SK-N-SH (cell line): ENCODE data around the gene SRSF7. TPM values are rescaled to one million over a fixed set of nuclear protein-coding genes. Genes with fewer than 3 reads are reported as not detected.

Experiments
- CTCF ChIA-PET: fragments of 300-600, 350-600 bp; formaldehyde crosslinking; extraction: SDS; loops from one replicate; lab custom pipeline; 2021; lab: Yijun Ruan, JAX
- POLR2A ChIA-PET: fragments of 350-600 bp; sonication (Branson Sonifier 250); formaldehyde crosslinking; extraction: SDS; loops from one replicate; lab custom pipeline; 2020; ENCODE audit warnings: antibody characterized with exemption, inconsistent platforms; lab: Yijun Ruan, JAX
- DNase-seq: peaks from one replicate; pipeline ENCODE4 v3.0.0; 2012
- H2AFZ ChIP-seq: fragments of 200-600 bp; sonication (generic); 2 replicates; pipeline ENCODE4 v1.8.1; 2016; ENCODE audit warnings: antibody characterized with exemption, mild to moderate bottlenecking, low read depth
- H3F3A ChIP-seq: fragments of 200-600 bp; sonication (generic); replicated peaks from 2 replicates; pipeline ENCODE3; 2016; ENCODE audit warnings: antibody characterized with exemption, mild to moderate bottlenecking; ENCODE audit not compliant: insufficient read depth
- H3K27ac ChIP-seq, 2 experiments: fragments of 200-500 bp in 1 of 2; fragments of 200-600 bp in 1 of 2; sonication (Bioruptor generic) in 1 of 2; sonication (generic), shearing (Covaris generic) in 1 of 2; 2 replicates each; pipeline versions ENCODE4 v1.5.1 to v1.6.1; 2014 to 2016; ENCODE audit warnings: low read depth in 2 of 2, inconsistent platforms in 1 of 2, low read length in 1 of 2, mild to moderate bottlenecking in 1 of 2, mixed read lengths in 1 of 2
- H3K27me3 ChIP-seq: fragments of 200-600 bp; sonication (generic), shearing (Covaris generic); 2 replicates; pipeline ENCODE4 v1.6.1; 2016; ENCODE audit warnings: mixed run types; ENCODE audit not compliant: insufficient read depth
- H3K36me3 ChIP-seq, 2 experiments: fragments of 200-500 bp in 1 of 2; fragments of 200-600 bp in 1 of 2; sonication (Bioruptor generic) in 1 of 2; sonication (generic) in 1 of 2; replicated peaks in 1 of 2; 2 replicates each; pipeline versions ENCODE3 to v1.5.1; 2014 to 2016; ENCODE audit warnings: low read length in 1 of 2, mild to moderate bottlenecking in 1 of 2; ENCODE audit not compliant: insufficient read depth in 2 of 2, control insufficient read depth in 1 of 2
- H3K4me1 ChIP-seq, 2 experiments: fragments of 200-500 bp in 1 of 2; fragments of 200-600 bp in 1 of 2; sonication (Bioruptor generic) in 1 of 2; sonication (generic), shearing (Covaris generic) in 1 of 2; 2 replicates each; pipeline versions ENCODE4 v1.5.1 to v1.6.1; 2014 to 2016; ENCODE audit warnings: low read depth in 1 of 2, low read length in 1 of 2, mixed run types in 1 of 2; ENCODE audit not compliant: insufficient read depth in 2 of 2, control insufficient read depth in 1 of 2
- H3K4me2 ChIP-seq: fragments of 200-600 bp; sonication (generic), shearing (Covaris generic); 2 replicates; pipeline ENCODE4 v1.6.1; 2017; ENCODE audit warnings: mixed run types
- H3K4me3 ChIP-seq, 2 experiments: fragments of 200-500 bp in 1 of 2; fragments of 200-600 bp in 1 of 2; sonication (Bioruptor generic) in 1 of 2; sonication (generic), shearing (Covaris generic) in 1 of 2; 2 replicates each; pipeline versions ENCODE4 v1.5.1 to v1.8.1; 2014 to 2016; ENCODE audit warnings: low read depth in 2 of 2, inconsistent platforms in 1 of 2, low read length in 1 of 2, mild to moderate bottlenecking in 1 of 2, mixed read lengths in 1 of 2, moderate library complexity in 1 of 2
- H3K79me2 ChIP-seq: fragments of 200-600 bp; sonication (generic); 2 replicates; pipeline ENCODE4 v1.8.1; 2017; ENCODE audit warnings: mild to moderate bottlenecking; ENCODE audit not compliant: insufficient read depth
- H3K9ac ChIP-seq: fragments of 200-600 bp; sonication (generic); 2 replicates; pipeline ENCODE4 v1.6.1; 2017; ENCODE audit warnings: mixed run types
- H3K9me2 ChIP-seq: fragments of 200-600 bp; sonication (generic); 2 replicates; pipeline ENCODE4 v1.6.1; 2017; ENCODE audit warnings: mixed run types
- H3K9me3 ChIP-seq: fragments of 200-600 bp; sonication (generic); 2 replicates; pipeline ENCODE4 v1.6.1; 2017; ENCODE audit warnings: mixed run types, mild to moderate bottlenecking, moderate library complexity
- H4K20me1 ChIP-seq: fragments of 200-600 bp; sonication (generic); 2 replicates; pipeline ENCODE4 v1.6.1; 2017; ENCODE audit warnings: mild to moderate bottlenecking, mixed run types; ENCODE audit not compliant: insufficient read depth
- CHD2 ChIP-seq: fragments of 150-350 bp; IDR thresholded peaks from 2 replicates; pipeline ENCODE4 v1.6.1; 2018; ENCODE audit warnings: low read length; ENCODE audit not compliant: partially characterized antibody
- ELF1 ChIP-seq: IDR thresholded peaks from 2 replicates; pipeline ENCODE4 v1.4.0; 2012
- EP300 ChIP-seq, 2 experiments: IDR thresholded peaks; 2 replicates each; pipeline versions ENCODE4 v1.4.0 to v1.6.1; 2012; ENCODE audit warnings: borderline replicate concordance in 1 of 2, low read depth in 1 of 2, low read length in 1 of 2
- GABPA ChIP-seq: IDR thresholded peaks from 2 replicates; pipeline ENCODE4 v1.4.0; 2012; ENCODE audit warnings: low read depth, mild to moderate bottlenecking
- IRF3 ChIP-seq: fragments of 150-350 bp; IDR thresholded peaks from 2 replicates; pipeline ENCODE4 v1.6.1; 2016; ENCODE audit warnings: mild to moderate bottlenecking, low read depth, low read length
- MXI1 ChIP-seq: IDR thresholded peaks from 2 replicates; pipeline ENCODE4 v1.6.1; 2012; ENCODE audit warnings: mild to moderate bottlenecking, low read depth, low read length, improper control_type of control experiment
- RAD21 ChIP-seq: IDR thresholded peaks from 2 replicates; pipeline ENCODE4 v1.6.1; 2012; ENCODE audit warnings: mild to moderate bottlenecking, low read length
- REST ChIP-seq: IDR thresholded peaks from 2 replicates; pipeline ENCODE4 v1.6.1; 2012; ENCODE audit warnings: mild to moderate bottlenecking, low read depth, low read length, moderate library complexity
- RXRA ChIP-seq: IDR thresholded peaks from 2 replicates; pipeline ENCODE4 v1.4.0; 2012; ENCODE audit warnings: low read depth, mild to moderate bottlenecking, borderline replicate concordance
- SMC3 ChIP-seq: IDR thresholded peaks from 2 replicates; pipeline ENCODE4 v1.6.1; 2012; ENCODE audit warnings: low read depth, low read length, improper control_type of control experiment
- TCF12 ChIP-seq: IDR thresholded peaks from 2 replicates; pipeline ENCODE4 v1.4.0; 2012
- YY1 ChIP-seq: IDR thresholded peaks from 2 replicates; pipeline ENCODE4 v1.4.0; 2012; ENCODE audit warnings: low read depth, mild to moderate bottlenecking
- WGBS: methylation state at CpG from one replicate; pipeline ENCODE4 v1.1.6; 2017; ENCODE audit warnings: low lambda C conversion rate; 5-methylcytosine and 5-hydroxymethylcytosine counted together
- polyA plus RNA-seq, 3 experiments: library from polyadenylated mRNA; depleted of rRNA; stranded (reverse); fragments of >200 nt; gene quantifications; 2 replicates each; pipeline ENCODE4 v1.2.3, GENCODE V29; 2012
- TF ChIP-seq, protein P1 (sequence below): fragments of 200-600 bp; sonication (generic); IDR thresholded peaks from 2 replicates; pipeline ENCODE4 v1.6.1; 2017; ENCODE audit warnings: antibody characterized with exemption, mild to moderate bottlenecking, moderate library complexity

The SRSF7 gene
- polyA plus RNA-seq, 1 of the 3 experiments (the other 2 are of a cell fraction), result 199 TPM

DNA sequence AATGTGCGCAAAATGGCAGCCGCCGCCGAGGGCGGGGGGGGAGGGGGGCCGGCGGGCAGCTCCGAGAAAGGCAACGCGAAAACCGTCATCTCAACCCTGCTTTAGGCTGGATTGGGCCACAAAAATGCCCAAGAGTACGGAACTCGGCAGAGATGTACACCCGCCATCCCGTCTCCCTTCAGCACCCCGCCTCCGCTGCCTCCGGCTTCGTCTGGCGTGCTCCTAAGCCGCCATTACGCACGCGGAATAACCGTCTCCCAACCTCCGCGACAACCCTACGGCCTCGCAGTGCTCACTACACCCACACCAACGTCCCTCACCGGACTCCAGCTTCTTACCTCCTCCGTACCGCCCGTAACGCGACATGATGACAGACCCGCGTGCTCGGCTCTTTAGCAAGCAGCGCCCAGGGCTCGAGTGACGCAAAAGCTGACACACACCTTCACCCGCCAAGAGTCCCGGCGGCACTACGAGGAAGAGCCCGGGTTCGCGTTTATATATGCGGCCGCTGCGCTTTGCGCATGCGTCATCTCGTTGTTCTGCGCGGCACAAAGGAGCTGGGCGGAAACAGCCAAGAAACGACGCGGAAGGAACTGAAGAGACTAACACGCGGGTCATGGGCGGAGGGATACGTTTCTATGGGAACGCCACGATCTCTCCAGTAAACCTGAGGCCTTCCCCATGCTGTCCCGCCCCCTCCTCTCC, at the start of gene SRSF7 (continued):
- TF ChIP-seq SMC3, result 0 out of 2 replicates have a peak, but pooled peaks have one; percentile 7
- TF ChIP-seq, protein P1, sequence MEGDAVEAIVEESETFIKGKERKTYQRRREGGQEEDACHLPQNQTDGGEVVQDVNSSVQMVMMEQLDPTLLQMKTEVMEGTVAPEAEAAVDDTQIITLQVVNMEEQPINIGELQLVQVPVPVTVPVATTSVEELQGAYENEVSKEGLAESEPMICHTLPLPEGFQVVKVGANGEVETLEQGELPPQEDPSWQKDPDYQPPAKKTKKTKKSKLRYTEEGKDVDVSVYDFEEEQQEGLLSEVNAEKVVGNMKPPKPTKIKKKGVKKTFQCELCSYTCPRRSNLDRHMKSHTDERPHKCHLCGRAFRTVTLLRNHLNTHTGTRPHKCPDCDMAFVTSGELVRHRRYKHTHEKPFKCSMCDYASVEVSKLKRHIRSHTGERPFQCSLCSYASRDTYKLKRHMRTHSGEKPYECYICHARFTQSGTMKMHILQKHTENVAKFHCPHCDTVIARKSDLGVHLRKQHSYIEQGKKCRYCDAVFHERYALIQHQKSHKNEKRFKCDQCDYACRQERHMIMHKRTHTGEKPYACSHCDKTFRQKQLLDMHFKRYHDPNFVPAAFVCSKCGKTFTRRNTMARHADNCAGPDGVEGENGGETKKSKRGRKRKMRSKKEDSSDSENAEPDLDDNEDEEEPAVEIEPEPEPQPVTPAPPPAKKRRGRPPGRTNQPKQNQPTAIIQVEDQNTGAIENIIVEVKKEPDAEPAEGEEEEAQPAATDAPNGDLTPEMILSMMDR, result no peak
- TF ChIP-seq RXRA, result no peak; the same call in 1 of the 2 replicates
- peak; percentile 90 for TF ChIP-seq ELF1
- peak; percentile 84 for TF ChIP-seq REST
- peak; percentile 30 to 38; a peak in 3 of 4 replicates for TF ChIP-seq EP300 (IDR thresholded peaks at IDR 0.05; ENCODE audit: borderline replicate concordance in 1 of 2, low read depth in 1 of 2, low read length in 1 of 2)
- TF ChIP-seq, all 33 proteins: peak for 21

DNA sequence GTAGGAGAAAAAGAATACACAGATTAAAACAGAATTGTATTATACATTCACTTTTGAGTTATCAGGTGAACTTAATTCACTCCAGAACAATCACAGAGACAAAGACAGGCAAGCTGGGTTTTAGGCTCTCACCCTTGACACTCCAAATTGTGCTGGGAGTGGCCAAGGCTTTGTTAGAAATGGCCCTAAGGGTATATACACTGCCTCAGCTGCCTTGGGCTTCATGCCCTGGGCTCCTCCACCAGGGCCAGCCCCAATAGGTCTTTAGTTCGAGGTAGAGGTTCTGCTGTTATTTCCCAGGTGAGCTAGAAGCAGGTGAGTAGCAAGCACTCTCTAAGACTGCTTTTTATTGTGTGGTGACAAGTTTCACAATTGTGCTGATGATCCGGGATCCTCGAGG, 46.8 kb upstream of the SRSF7 start:
- Histone ChIP-seq H3K27me3 (no peaks in the 10 kb centered on the region), H3K36me3 (peaks cover 13 to 17% of the 10 kb centered on the region in 2 experiments), H3K79me2 (no peaks in the 10 kb centered on the region), H3K4me1 (no peaks in the 10 kb centered on the region), H3K9me2 (no peaks in the 10 kb centered on the region)
- WGBS, result 83% methylated on average over 3 of the region's 3 CpGs
- no peak for TF ChIP-seq IRF3
- no peak for TF ChIP-seq YY1
- no peak for TF ChIP-seq CHD2
- no peak for TF ChIP-seq MXI1
- TF ChIP-seq RXRA, result no peak
- no peak for TF ChIP-seq GABPA
- TF ChIP-seq TCF12, result no peak
- no peak for TF ChIP-seq RAD21
- no peak for TF ChIP-seq REST
- TF ChIP-seq, all 33 proteins: peak for 0
- POLR2A ChIA-PET, result interaction anchor here (1.0 kb wide), 1 partner anchor 47 kb away, joined by 4 read pairs; the partner anchor contains the start of gene SRSF7
- CTCF ChIA-PET, result interaction anchor here (1.0 kb wide), 1 partner anchor 32 kb away, joined by 3 read pairs; no protein-coding TSS in a partner anchor
- no peak overlapping the region for H2AFZ ChIP-seq
- no peaks in the 10 kb centered on the region for H4K20me1 ChIP-seq
- H3K4me2 ChIP-seq, result no peak overlapping the region
- no peak for DNase-seq
- no peak overlapping the region for H3K9ac ChIP-seq
- H3F3A ChIP-seq, result peaks cover 3% of the 10 kb centered on the region
- no peak overlapping the region for H3K27ac ChIP-seq
- no peak overlapping the region for H3K4me3 ChIP-seq
- H3K9me3 ChIP-seq, result no peaks in the 10 kb centered on the region
